GM19099 (cell line): Measurements from ENCODE around the gene ZNF236.

ENCODE experiments used
- POLR2A ChIP-seq: IDR thresholded peaks from 3 replicates; pipeline ENCODE4 v1.6.1; 2011; ENCODE audit warnings: low read depth; ENCODE audit not compliant: insufficient read length; ENCODE audit errors: extremely low read depth

The ZNF236 gene

GRCh38 chr18:76822506-76823160, at the start of gene ZNF236:
Gene ZNF236 (plus strand): TSS chr18:76822557. CDS start chr18:76822608, 51 bp downstream.
- peak; percentile 83 for TF ChIP-seq POLR2A

- no peak for TF ChIP-seq POLR2A
Observed at GRCh38 chr18:76772665-76773064, 49.7 kb upstream of the ZNF236 start.

GRCh38 chr18:76783786-76784484, 38.4 kb upstream of the ZNF236 start:
- no peak for TF ChIP-seq POLR2A

GRCh38 chr18:76785872-76786271, 36.5 kb upstream of the ZNF236 start:
- TF ChIP-seq POLR2A: no peak

GRCh38 chr18:76788571-76789317, 33.6 kb upstream of the ZNF236 start:
- TF ChIP-seq POLR2A: no peak

- no peak for TF ChIP-seq POLR2A
Observed at GRCh38 chr18:76791106-76791505, 31.3 kb upstream of the ZNF236 start.

- no peak for TF ChIP-seq POLR2A
Observed at GRCh38 chr18:76791642-76792041, 30.7 kb upstream of the ZNF236 start.

- TF ChIP-seq POLR2A: no peak
Observed at GRCh38 chr18:76794326-76794725, 28.0 kb upstream of the ZNF236 start.

- TF ChIP-seq POLR2A: no peak
Observed at GRCh38 chr18:76801567-76802505, 20.5 kb upstream of the ZNF236 start.

GRCh38 chr18:76803413-76803812, 18.9 kb upstream of the ZNF236 start:
- TF ChIP-seq POLR2A: no peak

GRCh38 chr18:76803814-76804213, 18.5 kb upstream of the ZNF236 start:
- no peak for TF ChIP-seq POLR2A

GRCh38 chr18:76805221-76805620, 17.1 kb upstream of the ZNF236 start:
- no peak for TF ChIP-seq POLR2A

GRCh38 chr18:76806301-76806700, 16.1 kb upstream of the ZNF236 start:
- TF ChIP-seq POLR2A: no peak

GRCh38 chr18:76808561-76808960, 13.8 kb upstream of the ZNF236 start:
- no peak for TF ChIP-seq POLR2A

GRCh38 chr18:76814256-76814655, 8.1 kb upstream of the ZNF236 start:
- TF ChIP-seq POLR2A: no peak
